HepG2 (cell line): Measurements from ENCODE around the gene ENPP1. TPM values are rescaled to one million over a fixed set of nuclear protein-coding genes. Genes with fewer than 3 reads are reported as not detected.
A peak's percentile ranks its signal among the peaks of the same experiment; 100 is the strongest.

ENCODE experiments used
- CENPBD1 ChIP-seq: sonication (generic); formaldehyde crosslinking; IDR thresholded peaks from 2 replicates; pipeline ENCODE4 v1.8.0; 2022; ENCODE audit warnings: missing genetic modification reagents, low read depth, mild to moderate bottlenecking, borderline replicate concordance
- FOSL2 ChIP-seq: sonication (generic); formaldehyde crosslinking; IDR thresholded peaks from 2 replicates; pipeline ENCODE4 v1.4.0; 2020; ENCODE audit warnings: missing genetic modification reagents
- FOXO1 ChIP-seq: sonication (generic); formaldehyde crosslinking; IDR thresholded peaks from 2 replicates; pipeline ENCODE4 v1.4.0; 2020; ENCODE audit warnings: missing genetic modification reagents
- FOXP1 ChIP-seq, 2 experiments: fragments of 450-650 bp in 1 of 2; IDR thresholded peaks; 2 replicates each; pipeline ENCODE4 v1.6.1; 2017 to 2018; ENCODE audit warnings: antibody characterized with exemption in 1 of 2
- GATA4 ChIP-seq: sonication (generic); IDR thresholded peaks from 2 replicates; pipeline ENCODE4 v1.6.1; 2016; ENCODE audit warnings: antibody characterized with exemption, low read depth, borderline replicate concordance
- GATAD2A ChIP-seq: IDR thresholded peaks from 2 replicates; pipeline ENCODE4 v1.6.1; 2016
- HBP1 ChIP-seq: IDR thresholded peaks from 2 replicates; pipeline ENCODE4 v1.6.1; 2016; ENCODE audit warnings: low read depth, control low read depth
- HOXA5 ChIP-seq: sonication (generic); formaldehyde crosslinking; IDR thresholded peaks from 2 replicates; pipeline ENCODE4 v1.4.0; 2020; ENCODE audit warnings: missing genetic modification reagents
- KDM4B ChIP-seq: sonication (generic); formaldehyde crosslinking; IDR thresholded peaks from 2 replicates; pipeline ENCODE4 v1.4.0; 2020; ENCODE audit warnings: missing genetic modification reagents
- KMT2B ChIP-seq: IDR thresholded peaks from 2 replicates; pipeline ENCODE4 v1.6.1; 2016; ENCODE audit warnings: missing genetic modification reagents, missing compliant biosample characterization
- LCORL ChIP-seq, 2 experiments: fragments of 450-650 bp in 1 of 2; sonication (generic) in 1 of 2; formaldehyde crosslinking in 1 of 2; IDR thresholded peaks; 2 replicates each; pipeline versions ENCODE4 v1.5.0 to v1.6.1; 2017 to 2020; ENCODE audit warnings: antibody characterized with exemption in 1 of 2, missing genetic modification reagents in 1 of 2
- MBD4 ChIP-seq: IDR thresholded peaks from 2 replicates; pipeline ENCODE4 v1.6.1; 2012; ENCODE audit warnings: low read length, inconsistent platforms, borderline replicate concordance
- MTERF4 ChIP-seq: sonication (generic); formaldehyde crosslinking; IDR thresholded peaks from 2 replicates; pipeline ENCODE4 v1.8.0; 2023; ENCODE audit warnings: mild to moderate bottlenecking, missing genetic modification reagents
- MXD1 ChIP-seq: sonication (generic); formaldehyde crosslinking; IDR thresholded peaks from 2 replicates; pipeline ENCODE4 v1.4.0; 2020; ENCODE audit warnings: mild to moderate bottlenecking, missing genetic modification reagents
- NCOA5 ChIP-seq: sonication (generic); formaldehyde crosslinking; IDR thresholded peaks from 2 replicates; pipeline ENCODE4 v1.4.0; 2020; ENCODE audit warnings: missing genetic modification reagents
- NFRKB ChIP-seq: fragments of 450-650 bp; IDR thresholded peaks from 2 replicates; pipeline ENCODE4 v1.6.1; 2017
- POLR2AphosphoS5 ChIP-seq: IDR thresholded peaks from 2 replicates; pipeline ENCODE4 v1.6.1; 2012; ENCODE audit warnings: low read depth, low read length
- RARG ChIP-seq: sonication (generic); formaldehyde crosslinking; IDR thresholded peaks from 2 replicates; pipeline ENCODE4 v1.4.0; 2020; ENCODE audit warnings: low read depth, mild to moderate bottlenecking, missing genetic modification reagents
- TGIF2 ChIP-seq: IDR thresholded peaks from 2 replicates; pipeline ENCODE4 v1.6.1; 2016; ENCODE audit warnings: control low read depth, missing compliant biosample characterization
- ZBTB20 ChIP-seq: sonication (generic); formaldehyde crosslinking; IDR thresholded peaks from 2 replicates; pipeline ENCODE4 v1.8.1; 2023; ENCODE audit warnings: missing genetic modification reagents, low read depth, mild to moderate bottlenecking, borderline replicate concordance
- ZBTB43 ChIP-seq: sonication (generic); formaldehyde crosslinking; conservative IDR thresholded peaks from 2 replicates; pipeline ENCODE4 v1.4.0; 2020; ENCODE audit warnings: missing genetic modification reagents
- ZNF20 ChIP-seq: sonication (generic); formaldehyde crosslinking; IDR thresholded peaks from 2 replicates; pipeline ENCODE4 v1.4.0; 2020; ENCODE audit warnings: mild to moderate bottlenecking, moderate library complexity, missing genetic modification reagents
- ZNF441 ChIP-seq: sonication (generic); formaldehyde crosslinking; IDR thresholded peaks from 2 replicates; pipeline ENCODE4 v1.7.0; 2021; ENCODE audit warnings: missing genetic modification reagents, borderline replicate concordance
- ZNF501 ChIP-seq: sonication (generic); formaldehyde crosslinking; IDR thresholded peaks from 2 replicates; pipeline ENCODE4 v1.5.1; 2020; ENCODE audit warnings: mild to moderate bottlenecking, moderate library complexity, missing genetic modification reagents
- ZNF577 ChIP-seq: sonication (generic); formaldehyde crosslinking; IDR thresholded peaks from 2 replicates; pipeline ENCODE4 v1.4.0; 2020; ENCODE audit warnings: mild to moderate bottlenecking, low read depth, missing genetic modification reagents, borderline replicate concordance
- polyA plus RNA-seq, 8 experiments: library from polyadenylated mRNA; depleted of rRNA in 3 of 8; stranded (reverse) in 7 of 8; unstranded in 1 of 8; fragments of >200 nt; fragmentation: Illumina TruSeq in 4 of 8; extraction: Trizol in 4 of 8; gene quantifications; 2 replicates each; pipeline versions ENCODE4 v1.2.1 to v1.2.3, GENCODE V29; 2011 to 2016; ENCODE audit warnings: low read depth in 4 of 8, missing spikeins in 1 of 8, mixed read lengths in 1 of 8; ENCODE audit not compliant: insufficient read depth in 1 of 8
- total RNA-seq, 5 experiments: library from RNA; depleted of rRNA; stranded (reverse); fragments of >200 nt; fragmentation: Illumina TruSeq; extraction: Trizol; gene quantifications; 2 replicates each; pipeline ENCODE4 v1.2.3, GENCODE V29; 2016; ENCODE audit warnings: low read depth in 1 of 5

ENPP1 gene
- total and polyA plus RNA-seq, 2 of the 13 experiments (the other 11 are each of a cell fraction or from before 2014, with no cell fraction given), result 56.5 to 160 TPM

- TF ChIP-seq MTERF4 (CRISPR knock-in tag), result no peak
- TF ChIP-seq NFRKB, result no peak
- no peak for TF ChIP-seq CENPBD1 (CRISPR knock-in tag)
- TF ChIP-seq LCORL (IDR thresholded peaks at IDR 0.05), result peak; percentile 99
- peak; percentile 100 for TF ChIP-seq LCORL (CRISPR knock-in tag; IDR thresholded peaks at IDR 0.05)
- no peak; the same call in 1 of the 2 replicates for TF ChIP-seq ZNF501 (CRISPR knock-in tag)
- TF ChIP-seq TGIF2 (CRISPR knock-in tag), result peak; percentile 62; the same call in 1 of the 2 replicates
- peak; percentile 91 for TF ChIP-seq FOSL2 (CRISPR knock-in tag)
- TF ChIP-seq ZNF20 (CRISPR knock-in tag), result no peak
- no peak for TF ChIP-seq RARG (CRISPR knock-in tag)
- peak; percentile 100 for TF ChIP-seq GATAD2A (CRISPR knock-in tag)
- peak; percentile 80 for TF ChIP-seq FOXP1 (IDR thresholded peaks at IDR 0.05)
- peak; percentile 93 for TF ChIP-seq FOXP1 (CRISPR knock-in tag; IDR thresholded peaks at IDR 0.05)
- peak; percentile 76 for TF ChIP-seq KMT2B (CRISPR knock-in tag)
- TF ChIP-seq GATA4, result peak; percentile 71; the same call in 1 of the 2 replicates
- peak; percentile 93; the same call in 1 of the 2 replicates for TF ChIP-seq ZBTB20 (CRISPR knock-in tag)
- TF ChIP-seq ZNF577 (CRISPR knock-in tag), result no peak
- 0 out of 2 replicates have a peak, but pooled peaks have one; percentile 18 for TF ChIP-seq ZBTB43 (CRISPR knock-in tag)
- no peak for TF ChIP-seq NCOA5 (CRISPR knock-in tag)
- TF ChIP-seq KDM4B (CRISPR knock-in tag), result peak; percentile 68
- peak; percentile 93 for TF ChIP-seq FOXO1 (CRISPR knock-in tag)
- TF ChIP-seq POLR2AphosphoS5, result no peak
- TF ChIP-seq HOXA5 (CRISPR knock-in tag), result peak; percentile 68; the same call in 1 of the 2 replicates
- 0 out of 2 replicates have a peak, but pooled peaks have one; percentile 58 for TF ChIP-seq HBP1
- peak; percentile 90; the same call in 1 of the 2 replicates for TF ChIP-seq MBD4
- peak; percentile 84 for TF ChIP-seq ZNF441
- no peak for TF ChIP-seq MXD1 (CRISPR knock-in tag)
Measured at GRCh38 chr6:131937703-131938631, 130.1 kb downstream of the ENPP1 start (continued).
